Transverse colon (tissue), 4 donors: Measurements from ENCODE around the gene IGF1. TPM values are rescaled to one million over a fixed set of nuclear protein-coding genes. Genes with fewer than 3 reads are reported as not detected.

Experiments used
- DNase-seq: peaks from one replicate; pipeline ENCODE4 v3.0.0-alpha.2; 2019
- H3K27ac ChIP-seq, 4 donors: fragments of 200-600 bp; sonication (generic); 2 replicates each; pipeline ENCODE4 v1.5.1; 2016 to 2018; ENCODE audit warnings: inconsistent platforms in 4 of 4
- H3K27me3 ChIP-seq: fragments of 200-600 bp; sonication (generic); 2 replicates; pipeline ENCODE4 v1.5.1; 2017; ENCODE audit warnings: inconsistent platforms
- H3K36me3 ChIP-seq, 4 donors: fragments of 200-600 bp; sonication (generic); 2 replicates each; pipeline ENCODE4 v1.5.1; 2017 to 2019; ENCODE audit warnings: inconsistent platforms in 4 of 4
- H3K4me1 ChIP-seq, 4 donors: fragments of 200-600 bp; sonication (generic); 2 replicates each; pipeline ENCODE4 v1.5.1; 2017 to 2020; ENCODE audit warnings: inconsistent platforms in 4 of 4
- H3K4me3 ChIP-seq, 4 donors: fragments of 200-600 bp; sonication (generic); 1 replicate in 1 of 4; 2 replicates in 3 of 4; pipeline versions ENCODE4 v1.5.1 to v1.6.1; 2017 to 2019; ENCODE audit warnings: inconsistent platforms in 4 of 4
- H3K9me3 ChIP-seq, 2 donors: fragments of 200-600 bp; sonication (generic); 2 replicates each; pipeline ENCODE4 v1.5.1; 2017 to 2019; ENCODE audit warnings: inconsistent platforms in 2 of 2
- CTCF ChIP-seq, 5 experiments: fragments of 200-600 bp in 3 of 5; fragments of 450-650 bp in 2 of 5; sonication (generic) in 3 of 5; IDR thresholded peaks; 1 replicate in 2 of 5; 2 replicates in 3 of 5; pipeline ENCODE4 v1.5.1; 2016 to 2017; ENCODE audit warnings: antibody characterized with exemption in 5 of 5, inconsistent platforms in 3 of 5, mild to moderate bottlenecking in 2 of 5, moderate library complexity in 1 of 5
- EP300 ChIP-seq: sonication (generic); formaldehyde crosslinking; IDR thresholded peaks from one replicate; pipeline ENCODE4 v1.6.1; 2017; ENCODE audit warnings: antibody characterized with exemption, low read depth
- POLR2A ChIP-seq: fragments of 450-650 bp; IDR thresholded peaks from one replicate; pipeline ENCODE4 v1.6.1; 2016; ENCODE audit warnings: antibody characterized with exemption, mild to moderate bottlenecking, moderate library complexity
- POLR2AphosphoS5 ChIP-seq, 3 donors: sonication (generic); formaldehyde crosslinking; IDR thresholded peaks; one replicate each; pipeline ENCODE4 v1.6.1; 2016; ENCODE audit warnings: antibody characterized with exemption in 3 of 3
- WGBS, 2 donors: methylation state at CpG; one replicate each; pipeline ENCODE4 v1.1.5; 2018; ENCODE audit warnings: low coverage in 1 of 2; 5-methylcytosine and 5-hydroxymethylcytosine counted together
- in situ Hi-C, 4 donors: fragments of 200-750 bp; cut with MboI; loops; one replicate each; pipeline versions ENCODE4 v1.15.0 to v1.15.1; 2017; ENCODE audit warnings: low sequenced_read_pairs in 3 of 4, low pct_ligation_motif_present in 1 of 4, low pct_unique_long_range_greater_than_20kb in 1 of 4
- intact Hi-C: fragments of 100-400 bp; cut with DNase I; formaldehyde crosslinking; loops from one replicate; pipeline ENCODE4 v1.15.1; 2023; ENCODE audit warnings: low total_unique reads
- total RNA-seq, 4 donors: library from RNA; depleted of rRNA; stranded (reverse); fragments of >200 nt; gene quantifications; one replicate each; pipeline ENCODE4 v1.1.0, GENCODE V29; 2016

Gene IGF1
- total RNA-seq, 4 donors from 2014 or later: 2.2 to 15.5 (median 5.4) TPM

- no peaks in the 10 kb centered on the region for H3K27me3 ChIP-seq
- H3K36me3 ChIP-seq: no peaks in the 10 kb centered on the region
- H3K9me3 ChIP-seq: no peaks in the 10 kb centered on the region
- H3K4me1 ChIP-seq: no peaks in the 10 kb centered on the region
- no peak for DNase-seq
- WGBS, 2 donors: 45 to 47% methylated on average over 2 of the region's 2 CpGs
- intact Hi-C loops (no loop called here), in situ Hi-C loops (no loop called here)
- H3K4me3 ChIP-seq: no peak overlapping the region
- H3K27ac ChIP-seq: no peak overlapping the region
- TF ChIP-seq POLR2AphosphoS5 (IDR thresholded peaks at IDR 0.05) (no peak), CTCF (IDR thresholded peaks at IDR 0.05) (no peak), POLR2A (no peak), EP300 (no peak)
These were observed 109.2 kb downstream of the IGF1 start for GRCh38 chr12:102371165-102371564.

DNA sequence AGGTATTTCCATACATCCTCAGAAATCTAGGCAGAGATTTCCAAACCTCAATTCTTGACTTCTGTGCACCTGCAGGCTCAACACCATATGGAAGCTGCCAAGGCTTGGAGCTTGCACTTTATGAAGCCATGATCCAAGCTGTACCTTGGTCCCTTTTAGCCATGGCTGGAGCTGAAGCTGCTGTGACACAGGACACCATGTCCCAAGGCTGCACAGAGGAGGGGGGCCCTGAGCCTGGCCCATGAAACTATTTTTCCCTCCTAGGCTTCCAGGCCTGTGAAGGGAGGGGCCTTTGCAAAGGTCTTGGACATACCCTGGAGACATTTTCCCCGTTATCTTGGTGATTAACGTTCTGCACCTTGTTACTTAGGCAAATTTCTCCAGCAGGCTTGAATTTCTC is 110.5 kb downstream of the IGF1 start:
- TF ChIP-seq POLR2A: no peak
- TF ChIP-seq CTCF (IDR thresholded peaks at IDR 0.05): no peak
- TF ChIP-seq EP300: no peak
- TF ChIP-seq POLR2AphosphoS5 (IDR thresholded peaks at IDR 0.05): no peak
- H3K9me3 ChIP-seq: no peaks in the 10 kb centered on the region
- in situ Hi-C loops (no loop called here), intact Hi-C loops (no loop called here)
- no peak for DNase-seq
- no peak overlapping the region for H3K27ac ChIP-seq
- H3K36me3 ChIP-seq: no peaks in the 10 kb centered on the region
- no peaks in the 10 kb centered on the region for H3K4me1 ChIP-seq
- no peaks in the 10 kb centered on the region for H3K27me3 ChIP-seq
- no peak overlapping the region for H3K4me3 ChIP-seq
- 21 to 53% methylated on average over 2 of the region's 2 CpGs for WGBS, 2 donors

DNA sequence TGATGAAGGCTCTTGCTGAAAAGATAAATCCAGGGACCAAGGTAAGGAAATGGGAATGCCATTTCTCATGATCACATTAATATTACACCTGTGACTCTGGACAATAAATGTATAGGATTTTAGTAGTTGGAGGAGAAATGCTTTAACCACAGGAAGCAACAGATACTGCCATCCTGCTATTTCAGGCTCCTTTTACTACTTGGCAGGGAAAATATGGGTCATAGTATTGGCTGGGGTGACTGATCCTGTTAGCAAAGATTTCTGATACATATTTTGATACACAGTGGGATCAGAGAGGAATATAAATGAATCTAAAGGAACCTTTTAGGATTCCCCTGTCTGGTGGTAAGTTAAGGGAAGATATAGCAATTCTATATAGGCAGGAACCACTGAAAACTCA is 115.0 kb downstream of the IGF1 start:
- Histone ChIP-seq H3K27me3 (no peaks in the 10 kb centered on the region), H3K27ac (no peak overlapping the region), H3K36me3 (no peaks in the 10 kb centered on the region), H3K9me3 (no peaks in the 10 kb centered on the region), H3K4me3 (no peak overlapping the region), H3K4me1 (no peaks in the 10 kb centered on the region)
- in situ Hi-C loops: no loop called here
- intact Hi-C loops: no loop called here
- TF ChIP-seq POLR2AphosphoS5 (IDR thresholded peaks at IDR 0.05): no peak
- TF ChIP-seq EP300: no peak
- no peak for TF ChIP-seq POLR2A
- no peak for TF ChIP-seq CTCF (IDR thresholded peaks at IDR 0.05)
- no peak for DNase-seq

GRCh38 chr12:102364709-102365108 is 115.7 kb downstream of the IGF1 start:
- Histone ChIP-seq H3K9me3 (no peaks in the 10 kb centered on the region), H3K27me3 (no peaks in the 10 kb centered on the region), H3K4me3 (no peak overlapping the region), H3K27ac (no peak overlapping the region), H3K4me1 (no peaks in the 10 kb centered on the region), H3K36me3 (no peaks in the 10 kb centered on the region)
- WGBS, 2 donors: 71 to 82% methylated on average over 1 of the region's 1 CpG
- in situ Hi-C loops (no loop called here), intact Hi-C loops (no loop called here)
- no peak for DNase-seq
- no peak for TF ChIP-seq CTCF (IDR thresholded peaks at IDR 0.05)
- TF ChIP-seq POLR2A: no peak
- TF ChIP-seq EP300: no peak
- TF ChIP-seq POLR2AphosphoS5 (IDR thresholded peaks at IDR 0.05): no peak
